Right renal pelvis (tissue), 4 donors: Measurements from ENCODE around the gene ALDH3B2. TPM values are rescaled to one million over a fixed set of nuclear protein-coding genes. Genes with fewer than 3 reads are reported as not detected.
"Not testable (repeated sequence)": the region's sequence is repeated elsewhere in the genome, so short reads cannot be mapped to it uniquely, and the experiment has no call there.

Experiments
- DNase-seq, 4 donors: peaks; one replicate each; pipeline ENCODE4 v3.0.0-alpha.2; 2013; ENCODE audit warnings: low read depth in 4 of 4, low spot score in 3 of 4, missing footprints in 1 of 4
- polyA plus RNA-seq, 4 donors: library from polyadenylated mRNA; unstranded; fragments of 120-200 nt; gene quantifications; one replicate each; pipeline ENCODE4 v1.2.1, GENCODE V29; 2013; ENCODE audit not compliant: insufficient read length in 4 of 4

Gene ALDH3B2, protein sequence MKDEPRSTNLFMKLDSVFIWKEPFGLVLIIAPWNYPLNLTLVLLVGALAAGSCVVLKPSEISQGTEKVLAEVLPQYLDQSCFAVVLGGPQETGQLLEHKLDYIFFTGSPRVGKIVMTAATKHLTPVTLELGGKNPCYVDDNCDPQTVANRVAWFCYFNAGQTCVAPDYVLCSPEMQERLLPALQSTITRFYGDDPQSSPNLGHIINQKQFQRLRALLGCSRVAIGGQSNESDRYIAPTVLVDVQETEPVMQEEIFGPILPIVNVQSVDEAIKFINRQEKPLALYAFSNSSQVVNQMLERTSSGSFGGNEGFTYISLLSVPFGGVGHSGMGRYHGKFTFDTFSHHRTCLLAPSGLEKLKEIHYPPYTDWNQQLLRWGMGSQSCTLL
- 1 to 10 TPM; 1.9 to 4.8 (median 3.1) TPM for polyA plus RNA-seq

DNA sequence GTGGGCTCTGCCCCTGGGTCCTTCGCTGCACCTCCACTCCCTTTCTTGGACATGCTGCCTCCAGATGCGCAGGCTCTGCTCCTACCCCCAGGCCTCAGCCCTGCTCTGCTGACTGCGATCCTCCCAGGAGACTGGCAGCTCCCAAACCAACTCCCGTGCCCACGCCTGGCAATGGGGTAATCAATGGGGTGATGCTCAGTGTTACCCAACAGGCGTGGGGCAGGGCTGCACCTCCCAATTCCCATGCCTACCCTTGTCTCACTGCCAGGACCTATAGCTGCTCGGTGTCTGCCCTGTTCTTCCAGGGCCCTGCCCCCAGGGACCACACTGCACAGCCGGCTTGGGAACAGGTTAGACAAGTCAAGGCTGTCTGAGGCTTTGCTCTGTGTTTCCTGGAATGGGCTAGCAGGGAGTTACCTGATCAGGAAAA is at the start of gene ALDH3B2:
ALDH3B2 (minus strand) TSS at position 182 of the 430 bp plus-strand sequence. CDS start 7,688 bp downstream, outside the sequence.
- peak in 2 of 4 donors; percentile 38 to 44 for DNase-seq

DNA sequence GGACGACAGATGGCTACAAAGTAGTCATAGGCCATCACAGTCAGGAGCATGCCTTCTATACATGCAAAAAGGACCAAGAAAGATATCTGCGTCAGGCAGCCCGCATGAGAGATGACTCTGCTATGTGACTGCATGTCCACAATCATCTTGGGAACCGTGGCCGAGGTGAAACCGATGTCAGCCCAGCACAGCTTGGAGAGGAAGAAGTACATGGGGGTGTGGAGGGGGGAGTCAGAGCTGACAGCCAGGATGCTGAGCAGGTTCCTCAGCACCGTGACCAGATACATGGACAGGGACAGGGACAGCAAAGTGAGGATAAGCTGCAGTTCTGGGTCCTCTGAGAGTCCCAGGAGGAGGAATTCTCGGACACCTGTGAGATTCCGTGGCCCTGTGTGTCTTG is 48.6 kb upstream of the ALDH3B2 start:
- not testable (repeated sequence) for DNase-seq

DNA sequence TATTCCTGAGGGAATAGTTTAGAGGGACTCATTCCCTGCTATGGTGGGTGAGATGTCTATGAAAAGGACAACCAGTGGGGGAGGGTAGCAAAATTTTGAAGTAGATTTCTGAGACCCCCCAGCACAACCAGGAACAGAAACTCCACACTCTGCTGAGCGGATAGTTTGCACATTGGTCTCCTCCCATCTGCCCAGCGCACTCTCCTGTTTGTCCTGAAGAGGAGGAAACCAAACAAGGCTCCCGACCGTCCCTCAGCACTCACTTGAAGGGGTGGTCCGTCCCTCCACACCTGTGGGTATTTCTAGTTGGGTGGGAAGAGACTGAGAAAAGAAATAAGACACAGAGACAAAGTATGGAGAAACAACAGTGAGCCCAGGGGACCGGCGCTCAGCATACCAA is 41.8 kb upstream of the ALDH3B2 start:
- not testable (repeated sequence) for DNase-seq

DNA sequence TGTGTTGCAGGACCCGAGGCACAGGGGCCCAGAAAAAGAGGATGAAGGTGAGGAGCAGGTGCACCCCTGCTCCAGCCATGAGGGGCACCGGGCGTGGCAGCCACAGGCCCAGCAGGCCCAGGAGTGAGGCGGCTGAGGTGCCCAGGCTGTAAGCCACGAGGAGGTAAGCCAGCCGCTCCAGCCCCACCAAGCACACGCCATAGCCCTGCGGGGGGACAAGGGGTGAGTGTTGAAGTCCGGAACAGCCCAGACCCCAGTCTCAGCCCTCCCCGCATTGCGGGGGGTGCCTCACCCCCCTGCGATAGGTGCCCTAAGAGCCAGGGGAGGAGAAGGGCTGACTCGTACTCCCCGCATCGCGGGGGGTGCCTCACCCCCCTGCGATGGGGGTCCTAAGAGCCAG is 41.4 kb upstream of the ALDH3B2 start:
- not testable (repeated sequence) for DNase-seq

DNA sequence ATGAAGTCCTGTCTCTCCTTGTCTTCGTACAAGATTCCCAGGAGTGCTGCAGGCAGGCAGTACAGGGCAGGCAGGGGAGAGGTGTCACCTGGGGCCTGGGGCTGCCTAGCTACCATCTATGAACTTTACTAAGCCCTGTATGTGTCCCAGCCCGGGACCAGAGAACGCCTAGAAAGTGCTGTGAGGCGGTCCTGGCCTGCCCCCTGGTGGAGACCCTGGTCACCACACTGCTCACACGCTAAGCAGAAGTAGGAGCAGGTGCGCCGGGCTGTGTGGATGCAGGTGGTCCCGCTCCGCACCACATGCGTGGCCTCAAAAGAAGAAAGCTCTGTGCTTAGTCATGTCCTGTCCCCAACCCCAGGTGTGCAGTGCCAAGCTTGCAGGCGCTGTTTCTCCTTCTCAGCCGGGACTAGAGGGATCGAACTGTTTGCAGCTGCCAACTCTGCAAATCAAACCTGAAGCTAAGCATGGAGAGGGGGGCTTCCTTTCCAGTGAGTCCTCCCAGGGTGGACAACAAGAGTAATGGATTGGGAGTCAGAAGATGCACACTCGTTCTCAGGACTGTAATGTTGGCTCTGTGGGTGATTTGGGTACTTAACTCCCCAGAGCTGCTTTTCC is 39.6 kb upstream of the ALDH3B2 start:
- not testable (repeated sequence) for DNase-seq

DNA sequence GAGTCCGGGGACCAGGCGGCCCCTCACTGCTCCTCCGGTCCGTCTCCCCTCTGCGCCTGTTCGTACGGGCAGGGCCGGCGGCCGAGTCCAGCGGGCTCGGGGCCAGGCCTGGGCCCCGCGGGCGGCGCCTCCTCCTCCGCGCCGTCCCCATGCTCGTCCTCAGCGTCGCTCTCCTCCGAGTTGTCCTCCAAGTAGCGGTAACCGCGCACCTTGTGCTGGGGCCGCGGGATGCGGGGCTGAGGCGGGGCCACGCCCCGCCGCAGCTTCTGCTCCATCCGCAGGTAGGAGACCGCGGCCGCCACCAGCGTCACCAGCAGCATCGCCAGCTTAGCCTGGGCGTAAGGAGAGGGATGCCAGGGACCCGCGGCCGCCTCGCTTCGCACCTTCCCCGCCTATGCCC is 37.3 kb upstream of the ALDH3B2 start:
- not testable (repeated sequence) for DNase-seq

DNA sequence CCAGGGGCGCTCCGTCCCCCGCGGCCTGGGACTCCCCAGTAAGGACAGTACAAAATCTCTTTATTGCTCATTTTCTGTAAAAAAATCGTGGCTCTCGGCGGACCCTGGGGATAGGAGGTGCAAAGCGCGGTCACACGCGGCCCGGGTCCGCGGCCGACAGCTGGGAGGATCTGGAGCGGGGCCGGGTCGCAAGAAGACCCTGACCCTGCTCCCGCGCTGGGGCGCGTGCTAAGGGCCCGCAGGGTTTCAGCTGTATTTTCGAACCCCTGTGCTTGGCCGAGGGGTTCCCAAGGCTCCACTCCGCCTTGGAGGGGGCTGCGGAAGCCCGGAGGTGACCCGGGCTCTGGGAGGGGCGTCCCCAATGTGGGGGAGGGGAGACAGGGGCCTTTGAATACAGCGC is 36.8 kb upstream of the ALDH3B2 start:
- not testable (repeated sequence) for DNase-seq

DNA sequence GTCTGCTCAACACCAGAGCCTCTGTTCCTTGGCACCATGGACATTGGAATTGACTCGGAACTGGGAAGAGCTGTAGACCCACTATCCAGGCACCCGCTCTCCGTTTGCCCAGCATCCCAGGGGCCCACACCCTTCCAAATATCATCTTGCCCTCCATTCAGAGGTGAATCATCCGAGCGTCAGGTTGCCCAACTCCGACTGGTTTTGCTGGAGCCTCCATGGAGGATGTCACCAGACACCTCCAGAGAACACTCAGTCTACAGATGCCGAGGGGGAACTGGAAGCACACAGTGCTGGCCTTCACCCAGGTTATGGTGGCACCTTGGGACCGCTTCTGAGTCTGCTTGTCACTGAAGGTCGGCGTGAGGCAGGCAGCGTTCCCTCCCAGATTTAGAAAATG is 35.4 kb upstream of the ALDH3B2 start:
- not testable (repeated sequence) for DNase-seq

DNA sequence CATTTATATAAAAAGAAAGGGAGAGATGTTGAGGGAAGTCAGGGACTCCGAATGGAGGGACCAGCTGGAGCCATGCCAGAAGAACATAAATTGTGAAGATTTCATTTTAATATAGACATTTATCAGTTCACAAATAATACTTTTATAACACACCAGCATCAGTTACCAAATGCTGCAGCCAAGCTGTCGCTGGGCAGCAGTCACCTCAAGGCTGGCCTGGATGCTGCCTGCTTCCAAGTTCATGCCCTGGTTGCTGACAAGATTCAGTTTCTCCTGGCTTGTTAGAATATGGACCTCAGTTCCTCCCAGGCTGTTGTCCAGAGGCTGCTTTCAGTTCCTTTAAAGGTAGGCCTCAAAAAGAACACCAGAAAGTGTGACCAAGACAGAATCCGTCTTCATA is 30.8 kb upstream of the ALDH3B2 start:
- no peak for DNase-seq

DNA sequence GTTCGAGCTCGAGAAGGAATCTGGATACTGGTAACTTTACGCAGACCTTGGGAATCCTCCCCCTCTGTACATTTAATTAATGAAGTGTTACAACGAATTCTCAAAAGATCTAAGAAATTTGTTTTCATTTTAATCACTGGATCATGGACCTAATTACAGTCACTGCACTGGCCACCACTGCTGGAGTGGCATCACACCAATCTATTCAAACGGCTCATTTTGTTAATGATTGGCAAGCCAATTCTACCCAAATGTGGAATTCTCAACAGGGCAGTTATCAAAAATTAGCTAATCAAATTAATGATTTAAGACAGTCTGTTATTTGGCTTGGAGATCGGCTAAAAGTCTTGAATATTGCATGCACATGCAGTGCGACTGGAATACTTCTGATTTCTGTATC is 30.1 kb upstream of the ALDH3B2 start:
- DNase-seq = no peak

DNA sequence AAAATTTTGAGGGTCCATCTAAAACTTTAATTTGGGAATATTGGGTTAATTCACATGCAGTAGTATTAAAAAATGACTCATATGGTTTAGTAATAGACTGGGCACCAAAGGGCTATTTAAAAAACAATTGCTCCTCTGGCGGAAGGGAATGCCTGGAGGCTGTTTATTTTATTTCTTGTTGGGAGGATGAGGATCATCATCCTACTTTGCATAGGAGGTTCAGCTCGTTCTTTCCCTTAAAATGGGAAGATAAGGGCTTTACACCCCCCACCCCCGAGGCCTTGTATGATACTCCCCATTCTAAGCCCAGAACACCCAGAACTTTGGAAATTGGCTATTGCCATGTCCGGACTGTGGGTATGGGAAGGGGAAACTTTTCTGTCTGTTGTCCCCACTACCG is 29.3 kb upstream of the ALDH3B2 start:
- DNase-seq = not testable (repeated sequence)

DNA sequence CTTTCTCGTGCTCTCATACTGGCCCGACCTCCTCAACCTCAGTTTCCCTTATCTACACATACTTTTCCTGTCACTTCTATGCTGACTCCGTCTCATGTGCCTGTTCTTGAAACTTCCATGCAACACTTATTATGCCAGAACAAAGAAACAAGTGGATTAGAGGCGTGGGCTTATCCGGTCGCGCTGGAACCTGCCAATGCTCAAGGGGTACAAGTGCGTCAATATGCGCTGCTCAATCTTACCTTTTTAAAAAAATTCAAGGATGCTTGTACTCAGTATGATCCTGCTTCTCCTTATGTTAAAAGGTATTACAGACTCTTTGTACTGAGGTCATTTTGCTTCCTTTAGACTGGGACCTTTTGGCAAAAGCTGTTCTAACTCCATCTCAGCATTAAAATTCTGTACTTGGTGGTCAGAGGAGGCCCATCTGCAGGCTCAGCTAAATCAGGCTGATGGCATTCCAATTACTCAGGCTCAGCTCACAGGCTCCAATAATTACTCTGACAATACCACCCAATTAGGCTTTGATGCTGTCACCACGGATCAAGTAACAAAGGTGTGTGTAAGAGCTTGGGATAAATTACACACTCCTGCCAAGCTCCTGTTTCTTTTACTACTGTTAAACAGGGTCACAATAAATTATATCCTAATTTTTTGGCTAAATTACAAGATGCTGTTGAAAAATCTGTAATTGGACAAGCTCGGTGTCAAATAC is 26.3 kb upstream of the ALDH3B2 start:
- DNase-seq = peak in 1 of 4 donors; percentile 10

DNA sequence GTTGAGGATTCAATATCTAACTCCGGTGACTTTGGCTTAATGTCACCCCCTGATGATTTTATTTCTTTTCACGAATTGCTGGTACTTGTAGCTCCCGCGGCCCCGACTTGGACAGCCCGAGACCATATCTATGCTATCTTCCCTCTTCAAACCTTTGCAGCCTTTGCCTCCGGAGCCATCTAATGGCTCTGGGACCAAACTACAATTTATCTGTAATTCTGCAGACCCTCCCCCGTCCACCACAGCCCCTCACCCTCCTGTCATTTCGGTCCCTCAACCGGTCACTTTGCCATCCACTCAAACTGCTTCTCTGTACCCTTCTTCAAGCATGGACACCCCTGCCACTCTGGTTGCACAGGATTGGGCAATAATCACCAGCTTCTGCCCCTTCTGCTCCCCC is 25.7 kb upstream of the ALDH3B2 start:
- no peak for DNase-seq

DNA sequence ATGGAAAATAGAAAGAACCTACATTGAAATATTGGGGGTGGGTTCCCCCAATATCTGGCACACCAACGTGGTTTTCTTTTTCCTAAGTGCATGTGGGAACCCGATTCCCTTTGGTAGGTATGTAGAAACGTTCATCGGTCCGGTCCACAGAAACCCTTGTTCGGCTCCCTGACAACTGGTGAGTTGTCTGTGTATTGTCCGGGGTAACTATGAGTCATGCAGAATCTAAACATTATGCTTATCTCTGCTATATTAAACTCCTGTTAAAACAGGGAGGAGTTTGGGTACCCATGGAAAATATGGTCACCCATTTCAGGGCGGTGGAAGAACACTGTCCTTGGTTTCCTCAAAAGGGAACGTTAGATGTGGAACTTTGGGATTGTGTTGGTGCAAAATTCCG is 25.1 kb upstream of the ALDH3B2 start:
- DNase-seq = no peak

DNA sequence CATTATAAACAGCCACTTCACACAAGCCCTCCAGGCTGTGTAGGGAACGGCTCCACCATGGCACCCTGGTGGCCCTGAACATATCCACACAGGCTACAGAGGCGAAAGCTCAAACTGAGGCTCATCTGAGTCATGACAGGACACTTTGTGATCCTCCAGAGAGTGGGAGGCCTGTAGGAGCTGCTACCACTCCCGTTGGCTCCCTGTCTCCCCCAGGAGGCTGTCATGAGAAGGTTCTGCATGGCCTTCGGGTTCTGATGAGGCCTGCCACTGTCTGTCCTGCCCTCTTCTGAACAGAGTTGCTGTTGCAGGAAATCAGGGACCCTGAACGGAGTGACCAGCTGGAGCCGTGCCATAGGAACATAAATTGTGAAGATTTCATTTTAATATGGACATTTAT is 23.8 kb upstream of the ALDH3B2 start:
- DNase-seq = no peak

DNA sequence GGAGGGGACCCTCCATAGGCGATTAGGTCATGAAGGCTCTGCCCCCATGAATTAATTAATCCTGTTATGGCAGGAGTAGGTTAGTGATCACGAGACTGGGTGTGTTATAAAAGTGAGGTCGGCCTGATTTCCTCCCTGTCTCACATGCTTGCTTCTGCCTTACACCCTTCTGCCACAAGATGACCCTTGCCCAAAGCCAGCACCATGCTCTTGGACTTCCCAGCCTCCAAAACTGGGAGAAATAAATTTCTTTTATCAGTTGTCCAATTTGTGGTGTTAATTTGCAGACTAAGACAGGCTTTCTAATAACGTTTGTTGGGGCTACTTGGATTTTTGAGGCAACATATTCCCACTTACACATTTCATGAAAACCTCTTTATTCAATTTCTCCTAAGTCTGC is 23.4 kb upstream of the ALDH3B2 start:
- DNase-seq = no peak

DNA sequence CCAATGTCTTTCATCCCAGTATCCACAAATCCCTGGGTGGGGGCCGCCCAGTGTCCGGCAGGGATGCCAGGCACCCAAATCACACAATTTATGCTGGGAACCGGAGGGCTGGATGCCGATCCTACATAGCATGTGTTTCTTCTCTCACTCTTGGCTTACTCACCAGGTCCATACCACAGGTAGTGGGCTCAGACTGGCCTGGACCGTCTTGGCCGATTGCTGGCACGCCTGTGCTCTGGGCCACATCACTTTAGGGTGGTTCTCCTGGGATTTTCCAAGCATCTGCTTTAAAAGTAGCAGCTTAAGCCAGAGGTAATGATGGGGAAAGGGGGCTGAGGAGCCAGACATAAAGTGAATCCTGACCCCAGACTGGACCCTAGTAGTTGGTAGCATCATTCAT is 22.6 kb upstream of the ALDH3B2 start:
- no peak for DNase-seq

DNA sequence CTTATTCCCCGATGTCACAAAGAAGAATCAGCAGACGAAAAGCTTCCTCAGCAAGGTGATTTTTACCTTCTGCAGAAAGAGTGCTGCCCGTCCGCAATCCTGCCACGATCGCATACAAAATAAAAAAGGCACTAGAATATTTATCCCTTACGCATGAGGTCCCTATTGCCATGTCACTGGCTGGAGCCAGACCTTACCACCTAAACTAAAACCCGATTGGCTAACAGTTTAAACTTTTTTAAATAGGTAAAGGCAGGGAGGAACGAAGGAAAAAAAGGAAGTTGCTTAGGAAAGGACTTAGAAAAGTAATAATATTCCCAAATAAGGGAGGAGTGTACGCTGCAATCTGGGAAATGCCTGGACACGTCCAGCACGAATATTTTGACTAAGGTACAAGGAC is 21.2 kb upstream of the ALDH3B2 start:
- no peak for DNase-seq

DNA sequence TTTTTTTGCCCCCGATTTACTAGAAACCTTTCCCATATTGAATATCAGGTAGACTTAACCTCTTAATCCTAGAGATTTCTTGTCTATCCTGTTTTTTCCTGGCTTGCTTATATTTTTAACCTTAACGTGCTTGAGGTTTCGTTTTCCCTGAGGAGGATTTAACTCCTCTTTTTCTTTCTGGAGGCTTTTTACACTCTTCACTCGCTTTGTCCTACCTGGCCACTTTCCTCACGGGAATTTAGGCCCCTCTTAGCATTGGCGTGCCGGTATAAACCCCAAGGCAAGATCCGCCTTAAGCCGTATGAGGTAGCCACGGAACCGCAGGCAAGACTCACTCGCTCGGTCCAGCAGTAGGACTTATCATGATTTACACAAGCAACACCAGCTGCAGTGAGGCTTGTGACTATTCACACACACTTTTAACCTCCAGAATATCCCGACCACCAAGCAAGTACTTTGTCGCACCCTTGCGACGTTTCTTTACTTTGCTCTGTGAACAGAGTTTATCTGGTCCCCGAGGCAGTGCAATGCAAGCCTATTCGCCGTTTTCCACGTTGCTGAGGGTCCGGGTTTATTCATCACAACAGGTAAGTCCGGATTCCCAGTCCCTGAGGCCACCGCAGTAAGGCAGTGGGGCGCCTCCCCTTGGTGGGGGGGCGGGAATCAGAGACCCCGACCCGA is 20.6 kb upstream of the ALDH3B2 start:
- no peak for DNase-seq

DNA sequence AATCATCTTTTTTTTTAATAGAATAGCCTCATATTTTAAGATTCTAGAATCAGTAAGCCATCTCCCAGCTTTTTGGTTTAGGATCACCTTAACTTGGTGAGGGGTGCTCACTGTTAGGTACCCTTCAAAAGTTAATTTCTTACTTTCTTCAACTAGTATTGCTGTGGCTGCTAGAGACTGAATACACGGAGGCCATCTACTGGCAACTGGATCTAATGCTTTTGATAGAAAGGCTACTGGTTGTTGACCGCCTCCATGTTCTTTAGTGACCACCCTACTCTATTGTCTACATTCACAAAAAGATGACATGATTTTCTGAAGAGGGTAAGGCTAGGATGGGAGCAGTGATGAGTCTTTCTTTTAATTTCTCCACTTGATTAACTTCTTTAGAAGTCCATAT is 16.7 kb upstream of the ALDH3B2 start:
- no peak for DNase-seq

DNA sequence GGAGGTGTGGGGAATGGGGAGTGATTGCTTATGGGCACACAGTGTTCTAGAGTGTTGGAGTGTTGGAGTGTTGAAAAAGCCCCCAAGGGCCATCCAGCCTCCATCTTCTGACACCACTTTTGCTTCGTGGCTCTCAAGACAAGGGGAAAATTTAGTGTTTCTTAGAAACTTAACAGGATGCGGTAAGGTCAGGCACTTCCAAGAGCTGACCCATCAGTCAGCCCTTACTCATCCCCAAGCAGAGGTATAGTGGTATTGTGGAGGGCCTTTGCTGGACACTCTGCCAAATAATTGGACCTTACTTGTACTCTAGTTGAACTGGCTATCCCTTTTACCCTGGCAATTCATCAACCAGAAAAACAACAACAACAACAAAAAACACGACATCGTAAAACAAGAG is 14.8 kb upstream of the ALDH3B2 start:
- DNase-seq = no peak
